Uterus (tissue), 2 donors: Measurements from ENCODE around the gene GALNT13.

ENCODE experiments used
- CTCF ChIP-seq, 4 experiments: fragments of 200-600 bp in 2 of 4; fragments of 450-650 bp in 2 of 4; sonication (generic) in 2 of 4; IDR thresholded peaks; one replicate each; pipeline ENCODE4 v1.5.1; 2016 to 2019; ENCODE audit warnings: antibody characterized with exemption in 4 of 4, mild to moderate bottlenecking in 2 of 4, moderate library complexity in 1 of 4
- POLR2A ChIP-seq, 2 donors: fragments of 450-650 bp; IDR thresholded peaks; one replicate each; pipeline ENCODE4 v1.6.1; 2016; ENCODE audit warnings: antibody characterized with exemption in 2 of 2, mild to moderate bottlenecking in 1 of 2, moderate library complexity in 1 of 2

- TF ChIP-seq CTCF (IDR thresholded peaks at IDR 0.05) (no peak), POLR2A (IDR thresholded peaks at IDR 0.05) (no peak)
Measured at GRCh38 chr2:154029504-154029903, 157.8 kb downstream of the GALNT13 start.
